ENCODE data around the gene ENOSF1.

ENOSF1 gene

DNA sequence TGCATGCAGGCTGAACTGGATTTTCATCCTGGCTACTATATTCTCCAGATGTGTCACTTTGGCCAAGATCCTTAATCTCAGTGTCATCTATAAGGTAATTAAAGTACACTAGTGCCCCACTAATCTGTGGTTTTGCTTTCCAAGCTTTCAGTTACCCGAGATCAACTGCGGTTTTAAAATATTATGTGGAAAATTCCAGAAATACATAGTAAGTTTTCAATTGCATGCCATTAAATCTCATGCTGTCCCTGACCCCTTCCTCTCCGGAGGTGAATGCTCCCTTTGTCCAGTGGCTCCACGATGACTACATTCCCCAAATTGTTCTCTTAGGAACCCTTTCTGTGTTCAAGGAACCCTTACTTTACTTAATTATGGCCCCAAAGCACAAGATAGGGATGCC is 60.3 kb downstream of the ENOSF1 start:
- DNase-seq (ENCODE audit: insufficient read length) (no peak), FAIRE-seq (no peak)

DNA sequence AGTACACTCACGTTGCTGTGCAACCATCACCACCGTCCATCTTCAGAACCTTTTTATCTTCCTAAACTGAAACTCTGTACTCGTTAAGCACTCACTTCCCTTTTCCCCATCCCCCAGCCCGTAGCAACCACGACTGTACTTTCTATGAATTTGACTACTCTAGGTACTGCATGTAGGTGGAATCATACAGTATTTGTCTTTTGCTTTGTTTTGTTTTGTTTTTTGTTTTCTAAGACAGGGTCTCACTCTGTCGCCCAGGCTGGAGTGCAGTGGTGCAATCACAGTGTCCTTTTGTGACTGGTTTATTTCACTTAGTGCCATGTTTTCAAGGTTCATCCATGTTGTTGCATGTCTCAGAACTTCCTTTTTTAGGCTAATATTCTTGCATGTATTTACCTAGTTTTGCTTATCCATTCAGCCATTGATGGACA is 62.0 kb downstream of the ENOSF1 start:
- DNase-seq (ENCODE audit: insufficient read length) (no peak), FAIRE-seq (peak; percentile 73)
- TF ChIP-seq POLR2A (IDR thresholded peaks at IDR 0.05; ENCODE audit: low read depth, low read length) (no peak), POLR2AphosphoS5 (IDR thresholded peaks at IDR 0.05; ENCODE audit: low read depth, low read length) (no peak), TAF1 (IDR thresholded peaks at IDR 0.05; ENCODE audit: borderline replicate concordance, low read depth, low read length) (no peak)

More for the DNA sequence above, 60.3 kb downstream of the ENOSF1 start:
- no peak for TF ChIP-seq POLR2AphosphoS5 (IDR thresholded peaks at IDR 0.05; ENCODE audit: low read depth, low read length)
- no peak for TF ChIP-seq TAF1 (IDR thresholded peaks at IDR 0.05; ENCODE audit: borderline replicate concordance, low read depth, low read length)
- no peak for TF ChIP-seq POLR2A (IDR thresholded peaks at IDR 0.05; ENCODE audit: low read depth, low read length)

DNA sequence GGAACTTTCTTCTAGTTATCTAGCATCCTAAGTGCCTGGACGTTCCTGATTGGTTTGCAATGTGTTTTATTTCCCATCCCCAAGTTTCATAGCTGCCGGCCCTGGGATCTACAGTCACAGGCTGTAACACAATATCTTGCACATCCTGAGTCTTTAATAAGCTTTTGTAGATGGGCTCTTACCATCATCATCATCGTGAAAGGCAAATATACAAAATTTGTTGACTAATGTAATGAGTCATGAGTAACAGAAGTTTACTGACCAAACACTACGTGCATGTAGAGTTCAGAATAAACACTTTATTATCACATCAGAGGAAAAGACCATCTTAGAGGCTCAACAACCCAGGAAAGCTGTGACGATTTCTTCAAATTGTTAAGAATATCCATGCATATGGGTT is 63.1 kb downstream of the ENOSF1 start:
- no peak for FAIRE-seq
- no peak for DNase-seq (ENCODE audit: insufficient read length)
- TF ChIP-seq TAF1 (IDR thresholded peaks at IDR 0.05; ENCODE audit: borderline replicate concordance, low read depth, low read length) (no peak), POLR2AphosphoS5 (IDR thresholded peaks at IDR 0.05; ENCODE audit: low read depth, low read length) (no peak), POLR2A (IDR thresholded peaks at IDR 0.05; ENCODE audit: low read depth, low read length) (no peak)

DNA sequence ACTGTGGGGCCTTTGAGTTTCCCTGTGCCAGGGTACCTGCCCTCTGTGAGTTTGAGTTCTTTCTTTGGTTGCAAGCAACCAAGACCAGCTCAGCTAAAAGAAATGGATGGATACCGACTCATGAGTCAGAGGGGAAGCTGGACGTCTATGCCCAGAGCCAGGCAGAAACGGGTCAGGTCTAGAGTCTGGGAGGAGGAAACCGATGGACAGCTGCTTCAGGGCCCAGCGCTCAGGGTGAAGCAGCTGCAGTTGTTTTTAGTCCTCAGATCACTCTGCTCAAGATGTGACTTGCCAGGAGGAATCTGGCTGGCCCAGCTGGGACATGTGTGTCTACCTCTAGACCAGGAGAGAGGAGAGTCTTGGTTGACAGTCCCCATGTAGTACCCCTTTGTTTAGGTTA is 65.1 kb downstream of the ENOSF1 start:
- DNase-seq (ENCODE audit: insufficient read length): no peak
- TF ChIP-seq POLR2A (IDR thresholded peaks at IDR 0.05; ENCODE audit: low read depth, low read length): no peak
- TF ChIP-seq TAF1 (IDR thresholded peaks at IDR 0.05; ENCODE audit: borderline replicate concordance, low read depth, low read length): no peak
- TF ChIP-seq POLR2AphosphoS5 (IDR thresholded peaks at IDR 0.05; ENCODE audit: low read depth, low read length): no peak
- FAIRE-seq: peak; percentile 40

DNA sequence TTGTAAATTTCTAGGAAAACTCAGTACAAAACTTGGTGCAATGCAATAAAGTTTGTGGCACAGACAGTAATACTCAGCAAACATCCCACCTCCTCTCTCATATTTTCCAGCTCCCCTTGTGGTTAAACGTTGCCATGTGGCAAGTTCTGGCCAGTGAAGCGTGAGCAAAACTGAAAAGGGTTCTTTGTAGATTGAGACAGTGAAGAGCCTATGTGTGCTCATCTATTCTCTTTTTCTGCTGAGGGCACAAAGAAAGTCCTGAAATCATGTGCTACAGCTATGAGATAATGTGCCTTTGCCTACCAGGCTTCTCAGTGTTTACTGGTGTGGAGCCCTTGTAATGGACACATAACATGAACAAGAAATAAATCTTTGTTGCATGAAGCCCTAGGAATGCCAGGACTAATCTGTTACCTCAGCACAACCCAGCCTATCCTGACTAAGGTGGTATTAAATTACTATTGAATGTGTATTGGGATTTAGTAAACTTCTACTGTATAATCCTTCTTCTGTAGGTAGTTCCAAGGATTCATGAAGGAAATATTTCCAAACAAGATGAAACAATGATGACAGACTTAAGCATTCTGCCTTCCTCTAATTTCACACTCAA is 67.9 kb downstream of the ENOSF1 start:
- DNase-seq (ENCODE audit: insufficient read length) (no peak), FAIRE-seq (no peak)
- TF ChIP-seq POLR2A (IDR thresholded peaks at IDR 0.05; ENCODE audit: low read depth, low read length): no peak
- TF ChIP-seq POLR2AphosphoS5 (IDR thresholded peaks at IDR 0.05; ENCODE audit: low read depth, low read length): no peak
- TF ChIP-seq TAF1 (IDR thresholded peaks at IDR 0.05; ENCODE audit: borderline replicate concordance, low read depth, low read length): no peak

DNA sequence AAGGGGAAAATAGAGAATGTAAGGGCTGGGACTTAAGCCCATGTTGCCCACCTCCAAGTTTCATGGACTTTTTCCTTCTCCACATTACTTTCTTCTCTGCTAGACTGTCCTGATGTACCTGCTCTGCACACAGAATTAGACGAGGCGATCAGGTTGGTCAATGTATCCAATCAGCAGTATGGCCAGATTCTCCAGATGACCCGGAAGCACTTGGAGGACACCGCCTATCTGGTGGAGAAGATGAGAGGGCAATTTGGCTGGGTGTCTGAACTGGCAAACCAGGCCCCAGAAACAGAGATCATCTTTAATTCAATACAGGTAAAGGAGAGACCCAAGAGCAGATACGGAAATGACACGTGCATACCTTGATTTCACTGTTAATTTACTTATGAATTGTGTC is 71.2 kb downstream of the ENOSF1 start:
- TF ChIP-seq POLR2A (IDR thresholded peaks at IDR 0.05; ENCODE audit: low read depth, low read length) (no peak), TAF1 (IDR thresholded peaks at IDR 0.05; ENCODE audit: borderline replicate concordance, low read depth, low read length) (no peak), POLR2AphosphoS5 (IDR thresholded peaks at IDR 0.05; ENCODE audit: low read depth, low read length) (no peak)
- no peak for FAIRE-seq
- no peak for DNase-seq (ENCODE audit: insufficient read length)

DNA sequence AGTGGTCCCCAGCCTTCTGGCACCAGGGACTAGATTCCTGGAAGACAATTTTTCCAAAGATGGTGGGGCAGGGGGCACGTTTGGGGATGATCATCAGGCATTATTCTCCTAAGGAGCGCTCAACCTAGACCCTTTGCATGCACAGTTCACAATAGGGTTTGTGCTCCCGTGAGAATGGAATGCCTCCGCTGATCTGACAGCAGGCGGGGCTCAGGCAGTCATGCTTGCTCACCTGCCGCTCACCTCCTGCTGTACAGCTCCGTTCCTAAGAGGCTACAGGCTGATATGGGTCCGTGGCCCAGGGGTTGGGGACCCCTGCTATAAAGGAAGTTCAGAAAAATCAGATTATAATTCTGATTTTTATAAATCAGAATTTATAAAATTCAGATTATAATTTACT is 77.3 kb downstream of the ENOSF1 start:
- TF ChIP-seq POLR2AphosphoS5 (IDR thresholded peaks at IDR 0.05; ENCODE audit: low read depth, low read length) (no peak), POLR2A (IDR thresholded peaks at IDR 0.05; ENCODE audit: low read depth, low read length) (no peak), TAF1 (IDR thresholded peaks at IDR 0.05; ENCODE audit: borderline replicate concordance, low read depth, low read length) (no peak)
- FAIRE-seq (no peak), DNase-seq (ENCODE audit: insufficient read length) (no peak)

DNA sequence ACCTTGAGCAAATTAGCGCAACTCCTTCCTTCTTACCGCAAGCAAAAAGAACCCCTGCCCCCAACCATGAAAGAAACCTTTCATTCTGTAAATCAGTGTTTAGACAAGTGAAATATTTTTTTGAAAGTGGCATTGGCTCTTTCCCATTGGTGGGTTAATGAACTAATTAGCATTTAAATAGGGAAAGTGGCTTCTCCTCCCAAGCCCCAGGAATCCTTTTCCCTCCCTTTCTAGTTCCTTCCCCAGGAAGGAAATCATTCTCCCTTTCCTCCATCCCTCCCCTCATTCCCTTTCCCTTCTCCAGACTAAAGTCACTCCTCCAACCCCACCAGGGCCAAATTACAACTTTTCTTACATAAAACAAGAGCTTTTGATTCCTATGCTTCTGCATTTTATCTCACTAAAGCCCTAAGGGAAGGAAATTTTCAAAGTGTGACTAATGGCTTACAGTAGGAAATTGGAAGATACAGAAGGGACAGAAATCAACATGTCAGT is 77.8 kb downstream of the ENOSF1 start:
- TF ChIP-seq POLR2A (IDR thresholded peaks at IDR 0.05; ENCODE audit: low read depth, low read length): no peak
- TF ChIP-seq TAF1 (IDR thresholded peaks at IDR 0.05; ENCODE audit: borderline replicate concordance, low read depth, low read length): no peak
- DNase-seq (ENCODE audit: insufficient read length): no peak
- FAIRE-seq: no peak

DNA sequence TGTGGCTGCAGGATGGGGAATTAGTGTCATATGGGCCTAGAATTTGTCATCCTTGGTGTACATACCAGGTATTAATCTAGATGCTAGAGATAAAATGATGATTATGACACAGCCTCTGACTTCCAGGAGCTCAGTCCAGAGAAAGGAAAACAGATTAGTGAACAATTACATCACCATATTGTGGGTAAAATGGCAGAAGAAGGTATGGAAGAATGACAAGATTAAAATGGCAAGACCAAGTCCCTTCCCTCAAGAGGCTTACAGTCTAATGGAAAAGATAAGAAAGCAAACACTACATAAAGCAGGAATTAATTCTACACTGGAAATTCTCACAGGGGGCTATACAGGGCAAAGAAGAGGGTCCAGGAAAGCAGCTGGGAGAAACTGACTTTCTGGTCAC is 80.9 kb downstream of the ENOSF1 start:
- no peak for FAIRE-seq
- TF ChIP-seq TAF1 (IDR thresholded peaks at IDR 0.05; ENCODE audit: borderline replicate concordance, low read depth, low read length) (no peak), POLR2A (IDR thresholded peaks at IDR 0.05; ENCODE audit: low read depth, low read length) (no peak), POLR2AphosphoS5 (IDR thresholded peaks at IDR 0.05; ENCODE audit: low read depth, low read length) (no peak)
- no peak for DNase-seq (ENCODE audit: insufficient read length)

DNA sequence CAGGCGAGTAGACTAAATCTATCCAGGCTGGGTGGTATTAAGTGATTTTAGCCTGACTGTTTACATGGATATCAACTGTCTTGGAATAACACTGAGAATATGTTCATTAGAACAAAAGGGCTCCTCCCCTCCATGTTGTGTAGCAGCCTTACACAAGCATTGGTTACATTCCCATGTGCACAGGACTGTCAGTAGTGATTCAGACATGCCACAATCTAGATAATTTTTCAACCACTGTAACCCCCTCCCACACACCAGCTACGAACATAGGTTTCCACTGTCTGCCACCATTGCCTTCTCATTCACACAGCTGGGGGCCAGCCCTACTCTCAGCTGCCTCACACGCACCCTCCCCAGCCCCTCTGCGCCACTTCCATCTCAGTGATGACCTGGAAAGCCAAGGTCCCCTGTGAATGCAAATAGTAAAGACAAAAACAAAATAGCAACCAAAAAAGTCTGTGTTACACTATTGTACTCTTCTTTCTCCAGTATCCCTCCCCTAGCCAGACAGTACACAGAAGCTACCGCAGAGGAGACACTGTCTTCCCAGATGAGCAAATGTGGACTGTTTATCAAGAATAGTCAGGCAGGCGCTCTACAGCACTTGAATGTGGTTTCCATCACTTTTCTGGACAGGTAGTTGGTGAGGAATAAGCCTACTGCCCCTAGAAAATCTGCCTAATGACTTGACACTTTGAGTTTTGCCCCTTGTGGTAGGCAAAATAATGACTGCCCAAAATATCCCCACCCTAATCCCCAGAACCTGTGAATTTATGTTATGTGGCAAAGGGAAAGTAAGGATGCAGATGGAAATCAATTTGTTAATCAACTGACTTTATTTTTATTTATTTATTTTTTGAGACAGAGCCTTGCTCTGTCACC is 82.9 kb downstream of the ENOSF1 start:
- DNase-seq (ENCODE audit: insufficient read length) (no peak), FAIRE-seq (no peak)
- TF ChIP-seq POLR2AphosphoS5 (IDR thresholded peaks at IDR 0.05; ENCODE audit: low read depth, low read length) (no peak), TAF1 (IDR thresholded peaks at IDR 0.05; ENCODE audit: borderline replicate concordance, low read depth, low read length) (no peak), POLR2A (IDR thresholded peaks at IDR 0.05; ENCODE audit: low read depth, low read length) (no peak)

DNA sequence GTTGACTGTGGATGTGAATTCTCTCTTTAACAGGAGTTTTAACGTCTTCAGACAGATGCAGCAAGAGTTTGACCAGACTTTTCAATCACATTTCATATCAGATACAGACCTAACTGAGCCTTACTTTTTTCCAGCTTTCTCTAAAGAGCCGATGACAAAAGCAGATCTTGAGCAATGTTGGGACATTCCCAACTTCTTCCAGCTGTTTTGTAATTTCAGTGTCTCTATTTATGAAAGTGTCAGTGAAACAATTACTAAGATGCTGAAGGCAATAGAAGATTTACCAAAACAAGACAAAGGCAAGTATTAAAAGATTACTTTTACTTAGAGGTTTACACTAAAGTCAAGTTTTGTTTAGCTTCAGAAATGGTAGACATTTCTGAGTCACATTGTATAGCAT is 85.2 kb downstream of the ENOSF1 start:
- TF ChIP-seq POLR2A (IDR thresholded peaks at IDR 0.05; ENCODE audit: low read depth, low read length) (no peak), POLR2AphosphoS5 (IDR thresholded peaks at IDR 0.05; ENCODE audit: low read depth, low read length) (no peak), TAF1 (IDR thresholded peaks at IDR 0.05; ENCODE audit: borderline replicate concordance, low read depth, low read length) (no peak)
- DNase-seq (ENCODE audit: insufficient read length): no peak
- no peak for FAIRE-seq

Measured in GM12892 (cell line).